ENCODE data around the gene TIFAB.
A peak's percentile ranks its signal among the peaks of the same experiment; 100 is the strongest.

Gene TIFAB

GRCh38 chr5:135426102-135427082 lies 25.8 kb downstream of the TIFAB start:
- H3K9me3 ChIP-seq (ENCODE audit: insufficient read depth, low read depth, low read length) = peaks cover 5% of the 10 kb centered on the region; the same call in 1 of the 2 replicates
- no peak overlapping the region for H3K9ac ChIP-seq (ENCODE audit: low read depth, low read length)
- H3K27me3 ChIP-seq (ENCODE audit: insufficient read depth, low read length) = no peaks in the 10 kb centered on the region
- no peaks in the 10 kb centered on the region for H3K36me3 ChIP-seq (ENCODE audit: insufficient read depth, low read depth, low read length)
- H3K4me1 ChIP-seq (ENCODE audit: insufficient read depth, low read length) = no peaks in the 10 kb centered on the region
- no peak overlapping the region for H3K27ac ChIP-seq (ENCODE audit: low read length)
- no peak overlapping the region for H3K4me3 ChIP-seq (ENCODE audit: low read length)

GRCh38 chr5:135425641-135426040 lies 26.5 kb downstream of the TIFAB start:
- H3K9me3 ChIP-seq (ENCODE audit: insufficient read depth, low read depth, low read length) = peaks cover 5% of the 10 kb centered on the region; the same call in 1 of the 2 replicates
- H3K4me1 ChIP-seq (ENCODE audit: insufficient read depth, low read length) = no peaks in the 10 kb centered on the region
- H3K9ac ChIP-seq (ENCODE audit: low read depth, low read length) = no peak overlapping the region
- H3K36me3 ChIP-seq (ENCODE audit: insufficient read depth, low read depth, low read length) = no peaks in the 10 kb centered on the region
- H3K4me3 ChIP-seq (ENCODE audit: low read length) = no peak overlapping the region
- H3K27me3 ChIP-seq (ENCODE audit: insufficient read depth, low read length) = peaks cover 3% of the 10 kb centered on the region
- no peak overlapping the region for H3K27ac ChIP-seq (ENCODE audit: low read length)

GRCh38 chr5:135423846-135424168 lies 28.3 kb downstream of the TIFAB start:
- Histone ChIP-seq H3K9me3 (ENCODE audit: insufficient read depth, low read depth, low read length) (peaks cover 4% of the 10 kb centered on the region; the same call in 1 of the 2 replicates), H3K36me3 (ENCODE audit: insufficient read depth, low read depth, low read length) (no peaks in the 10 kb centered on the region), H3K4me1 (ENCODE audit: insufficient read depth, low read length) (no peaks in the 10 kb centered on the region), H3K27me3 (ENCODE audit: insufficient read depth, low read length) (peaks cover 11% of the 10 kb centered on the region), H3K4me3 (ENCODE audit: low read length) (no peak overlapping the region), H3K27ac (ENCODE audit: low read length) (no peak overlapping the region), H3K9ac (ENCODE audit: low read depth, low read length) (no peak overlapping the region)

GRCh38 chr5:135423146-135423845 lies 28.9 kb downstream of the TIFAB start:
- no peak overlapping the region for H3K9ac ChIP-seq (ENCODE audit: low read depth, low read length)
- H3K36me3 ChIP-seq (ENCODE audit: insufficient read depth, low read depth, low read length) = no peaks in the 10 kb centered on the region
- peaks cover 11% of the 10 kb centered on the region for H3K27me3 ChIP-seq (ENCODE audit: insufficient read depth, low read length)
- no peaks in the 10 kb centered on the region for H3K9me3 ChIP-seq (ENCODE audit: insufficient read depth, low read depth, low read length)
- H3K4me3 ChIP-seq (ENCODE audit: low read length) = no peak overlapping the region
- H3K4me1 ChIP-seq (ENCODE audit: insufficient read depth, low read length) = no peaks in the 10 kb centered on the region
- no peak overlapping the region for H3K27ac ChIP-seq (ENCODE audit: low read length)

- Histone ChIP-seq H3K27ac (ENCODE audit: low read length) (no peak overlapping the region), H3K27me3 (ENCODE audit: insufficient read depth, low read length) (peaks cover 11% of the 10 kb centered on the region), H3K9ac (ENCODE audit: low read depth, low read length) (no peak overlapping the region), H3K9me3 (ENCODE audit: insufficient read depth, low read depth, low read length) (no peaks in the 10 kb centered on the region), H3K36me3 (ENCODE audit: insufficient read depth, low read depth, low read length) (no peaks in the 10 kb centered on the region), H3K4me1 (ENCODE audit: insufficient read depth, low read length) (no peaks in the 10 kb centered on the region), H3K4me3 (ENCODE audit: low read length) (no peak overlapping the region)
These were observed 29.7 kb downstream of the TIFAB start for GRCh38 chr5:135422419-135422818.

GRCh38 chr5:135417083-135417482 lies 35.1 kb downstream of the TIFAB start:
- Histone ChIP-seq H3K27ac (ENCODE audit: low read length) (no peak overlapping the region), H3K27me3 (ENCODE audit: insufficient read depth, low read length) (peaks cover 11% of the 10 kb centered on the region), H3K4me3 (ENCODE audit: low read length) (no peak overlapping the region), H3K9me3 (ENCODE audit: insufficient read depth, low read depth, low read length) (no peaks in the 10 kb centered on the region), H3K9ac (ENCODE audit: low read depth, low read length) (no peak overlapping the region), H3K4me1 (ENCODE audit: insufficient read depth, low read length) (no peaks in the 10 kb centered on the region), H3K36me3 (ENCODE audit: insufficient read depth, low read depth, low read length) (no peaks in the 10 kb centered on the region)

- H3K9me3 ChIP-seq (ENCODE audit: insufficient read depth, low read depth, low read length) = no peaks in the 10 kb centered on the region; the same call in 1 of the 2 replicates
- H3K4me3 ChIP-seq (ENCODE audit: low read length) = no peak overlapping the region
- H3K9ac ChIP-seq (ENCODE audit: low read depth, low read length) = no peak overlapping the region
- peaks cover 45% of the 10 kb centered on the region for H3K27me3 ChIP-seq (ENCODE audit: insufficient read depth, low read length)
- peaks cover 17% of the 10 kb centered on the region for H3K4me1 ChIP-seq (ENCODE audit: insufficient read depth, low read length)
- H3K27ac ChIP-seq (ENCODE audit: low read length) = no peak overlapping the region
- H3K36me3 ChIP-seq (ENCODE audit: insufficient read depth, low read depth, low read length) = no peaks in the 10 kb centered on the region
These were observed 47.1 kb downstream of the TIFAB start for GRCh38 chr5:135405082-135405481.

GRCh38 chr5:135402031-135402430 lies 50.1 kb downstream of the TIFAB start:
- Histone ChIP-seq H3K27ac (ENCODE audit: low read length) (no peak overlapping the region), H3K36me3 (ENCODE audit: insufficient read depth, low read depth, low read length) (no peaks in the 10 kb centered on the region), H3K4me1 (ENCODE audit: insufficient read depth, low read length) (peaks cover 25% of the 10 kb centered on the region), H3K27me3 (ENCODE audit: insufficient read depth, low read length) (peaks cover 61% of the 10 kb centered on the region), H3K9me3 (ENCODE audit: insufficient read depth, low read depth, low read length) (no peaks in the 10 kb centered on the region), H3K9ac (ENCODE audit: low read depth, low read length) (no peak overlapping the region), H3K4me3 (ENCODE audit: low read length) (no peak overlapping the region)

GRCh38 chr5:135400866-135401265 lies 51.3 kb downstream of the TIFAB start:
- peaks cover 70% of the 10 kb centered on the region for H3K27me3 ChIP-seq (ENCODE audit: insufficient read depth, low read length)
- no peaks in the 10 kb centered on the region for H3K9me3 ChIP-seq (ENCODE audit: insufficient read depth, low read depth, low read length)
- no peak overlapping the region for H3K27ac ChIP-seq (ENCODE audit: low read length)
- H3K36me3 ChIP-seq (ENCODE audit: insufficient read depth, low read depth, low read length) = no peaks in the 10 kb centered on the region
- H3K4me1 ChIP-seq (ENCODE audit: insufficient read depth, low read length) = peaks cover 30% of the 10 kb centered on the region
- no peak overlapping the region for H3K9ac ChIP-seq (ENCODE audit: low read depth, low read length)
- peak overlapping the region; percentile 72 for H3K4me3 ChIP-seq (ENCODE audit: low read length)

- H3K9ac ChIP-seq (ENCODE audit: low read depth, low read length) = peak overlapping the region; percentile 69; the same call in 1 of the 2 replicates
- no peaks in the 10 kb centered on the region for H3K9me3 ChIP-seq (ENCODE audit: insufficient read depth, low read depth, low read length)
- no peak overlapping the region for H3K27ac ChIP-seq (ENCODE audit: low read length)
- peaks cover 30% of the 10 kb centered on the region for H3K4me1 ChIP-seq (ENCODE audit: insufficient read depth, low read length)
- H3K27me3 ChIP-seq (ENCODE audit: insufficient read depth, low read length) = peaks cover 77% of the 10 kb centered on the region
- peak overlapping the region; percentile 72 for H3K4me3 ChIP-seq (ENCODE audit: low read length)
- no peaks in the 10 kb centered on the region for H3K36me3 ChIP-seq (ENCODE audit: insufficient read depth, low read depth, low read length)
These were observed 52.2 kb downstream of the TIFAB start for GRCh38 chr5:135399794-135400542.
